GM21717 (cell line): ENCODE measurements around the gene PTGFRN.

Source experiments
- ATAC-seq: cut with Tn5 transposase; IDR thresholded peaks from one replicate; pipeline ENCODE4 v1.9.1; 2021; ENCODE audit warnings: mild to moderate bottlenecking, moderate library complexity; ENCODE audit not compliant: unreplicated experiment

The PTGFRN gene

DNA sequence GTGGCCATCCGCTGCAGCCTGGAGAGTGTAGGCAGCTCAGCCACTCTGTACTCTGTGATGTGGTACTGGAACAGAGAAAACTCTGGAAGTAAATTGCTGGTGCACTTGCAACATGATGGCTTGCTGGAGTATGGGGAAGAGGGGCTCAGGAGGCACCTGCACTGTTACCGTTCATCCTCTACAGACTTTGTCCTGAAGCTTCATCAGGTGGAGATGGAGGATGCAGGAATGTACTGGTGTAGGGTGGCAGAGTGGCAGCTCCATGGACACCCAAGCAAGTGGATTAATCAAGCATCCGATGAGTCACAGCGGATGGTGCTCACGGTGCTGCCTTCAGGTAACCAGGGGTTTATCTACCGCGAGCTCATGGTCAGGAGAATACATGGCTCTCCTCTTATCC is 115.9 kb downstream of the PTGFRN start:
- ATAC-seq, result no peak

DNA sequence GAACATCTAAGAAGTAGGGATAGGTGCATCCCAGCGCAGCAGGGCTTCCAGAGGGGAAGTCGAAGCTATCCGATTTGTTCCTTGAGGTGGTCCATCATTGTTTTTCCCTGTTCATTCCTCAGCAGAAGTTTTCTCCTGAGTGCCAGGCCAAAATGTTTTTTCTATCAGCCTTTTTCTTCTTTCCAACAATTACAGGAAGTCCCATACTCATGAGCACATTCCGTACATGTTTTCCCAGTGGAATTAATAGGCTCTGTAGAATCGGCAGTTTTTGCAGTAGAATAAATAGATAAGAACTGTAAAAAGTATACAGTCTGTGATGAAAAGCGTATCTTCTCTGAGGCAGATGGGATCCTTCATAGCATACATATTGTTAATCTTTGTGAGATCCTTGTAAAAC is 116.6 kb downstream of the PTGFRN start:
- no peak for ATAC-seq

DNA sequence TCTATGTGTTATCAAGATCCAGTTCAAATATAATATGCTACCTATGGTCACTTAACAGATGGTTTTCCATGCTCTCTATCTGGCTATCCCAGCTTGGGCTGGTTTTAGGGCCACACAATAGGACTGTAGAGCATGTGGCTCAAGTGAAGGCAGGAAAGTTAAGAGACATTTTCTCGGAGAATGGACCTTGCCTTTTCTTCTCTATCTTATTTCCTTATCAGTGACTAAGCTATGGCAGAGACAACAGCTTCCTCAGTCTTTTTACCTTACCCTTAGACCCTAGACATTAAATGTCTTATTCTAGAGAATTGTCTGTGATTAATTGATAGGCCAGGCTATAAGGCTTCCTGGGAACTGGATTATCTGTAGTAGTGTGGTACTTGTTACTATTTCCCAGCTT is 120.0 kb downstream of the PTGFRN start:
- no peak for ATAC-seq

DNA sequence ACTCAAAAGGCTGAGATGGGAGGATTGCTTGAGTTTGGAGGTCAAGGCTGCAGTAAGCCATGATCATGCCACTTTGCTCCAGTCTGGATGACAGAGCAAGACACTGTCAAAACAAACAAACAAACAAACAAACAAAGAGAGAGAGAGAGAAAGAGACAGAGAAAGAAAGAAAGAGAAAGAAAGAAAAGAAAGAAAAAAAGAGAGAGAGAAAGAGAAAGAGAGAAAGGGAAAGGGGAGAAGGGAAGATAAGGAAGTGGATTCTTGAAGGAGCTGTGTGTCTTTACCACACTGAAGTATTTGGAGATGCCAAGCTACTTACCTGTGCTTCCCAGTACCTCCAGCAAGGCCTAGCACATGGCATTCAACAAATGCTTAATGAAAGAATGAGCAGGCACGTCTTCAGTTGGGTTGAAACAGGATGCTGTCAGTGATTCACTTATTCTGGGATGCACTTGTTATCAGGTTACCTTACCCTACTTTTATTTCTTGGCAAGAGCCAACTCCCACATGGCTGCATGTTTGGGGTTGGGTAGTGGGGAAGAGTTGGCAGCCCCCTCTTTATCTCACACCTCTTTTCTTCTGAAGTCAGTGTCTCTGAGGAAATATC is 120.7 kb downstream of the PTGFRN start:
- no peak for ATAC-seq

DNA sequence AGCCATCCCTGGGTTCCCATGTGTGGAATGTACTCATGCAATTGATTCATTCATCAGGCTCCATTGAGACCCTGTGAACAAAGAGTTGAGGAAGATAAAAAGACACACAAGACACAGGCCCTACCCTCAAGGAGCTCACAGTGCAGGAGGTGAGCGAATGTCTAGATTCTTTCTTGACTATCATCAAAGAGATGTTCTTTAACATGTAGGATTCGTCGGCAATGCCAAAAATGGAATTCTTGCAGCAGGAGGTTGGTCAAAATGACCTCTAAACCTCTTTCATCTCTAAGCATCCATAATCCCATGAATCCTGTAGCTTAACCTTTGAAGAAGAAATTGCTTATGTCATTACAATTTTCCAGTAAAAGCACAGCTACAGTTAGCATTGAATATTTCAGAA is 122.5 kb downstream of the PTGFRN start:
- ATAC-seq, result no peak

DNA sequence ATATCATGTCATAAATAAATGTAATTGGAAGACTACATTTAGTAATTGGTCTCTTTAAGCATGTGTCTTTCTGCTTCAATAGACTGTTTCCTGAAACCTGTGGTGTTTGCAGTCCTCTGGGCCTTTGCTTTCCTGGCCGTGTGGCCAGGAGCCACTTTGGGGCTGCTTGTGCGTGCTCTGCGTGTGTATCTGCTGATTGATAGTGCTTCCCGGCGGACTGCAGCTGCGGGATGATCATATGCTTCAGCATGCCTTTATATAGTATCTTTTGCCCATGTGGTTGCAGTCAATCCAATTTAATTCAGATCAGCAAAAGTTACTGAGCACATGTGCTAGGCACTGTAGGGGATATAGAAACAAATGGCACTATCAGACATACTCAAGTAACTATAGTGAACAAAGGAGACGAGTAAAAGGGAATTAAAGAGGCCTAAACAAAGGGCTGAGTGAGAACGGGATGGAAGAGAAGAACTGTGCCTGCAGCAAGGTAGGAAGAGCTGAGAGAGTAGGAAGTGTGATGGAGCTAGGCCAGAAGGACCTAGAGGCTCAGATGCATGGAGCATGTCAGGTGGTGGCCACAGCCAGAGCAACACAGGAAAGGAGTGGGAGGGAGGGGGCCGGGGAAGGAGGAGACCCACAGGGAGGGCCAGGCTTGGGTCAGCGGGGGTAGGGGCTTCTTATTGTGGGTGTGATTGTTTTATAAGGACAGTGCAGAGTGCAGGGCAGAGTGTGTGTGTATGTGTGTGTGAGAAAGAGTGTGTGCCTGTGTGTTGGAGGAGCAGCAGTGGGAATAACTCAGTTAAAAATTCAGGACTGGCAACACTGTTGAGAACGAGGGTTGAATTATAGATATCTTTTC is 123.2 kb downstream of the PTGFRN start:
- ATAC-seq, result no peak

DNA sequence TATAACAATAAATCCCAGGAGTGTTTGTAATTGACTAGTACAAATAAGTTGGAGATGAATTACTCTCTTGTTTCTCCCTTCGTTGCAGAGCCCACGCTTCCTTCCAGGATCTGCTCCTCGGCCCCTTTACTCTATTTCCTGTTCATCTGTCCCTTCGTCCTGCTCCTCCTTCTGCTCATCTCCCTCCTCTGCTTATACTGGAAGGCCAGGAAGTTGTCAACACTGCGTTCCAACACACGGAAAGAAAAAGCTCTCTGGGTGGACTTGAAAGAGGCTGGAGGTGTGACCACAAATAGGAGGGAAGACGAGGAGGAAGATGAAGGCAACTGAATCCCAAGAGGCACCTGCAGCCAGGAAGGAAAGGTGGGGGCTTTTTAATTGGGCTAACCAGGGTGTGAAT is 124.1 kb downstream of the PTGFRN start:
- no peak for ATAC-seq

DNA sequence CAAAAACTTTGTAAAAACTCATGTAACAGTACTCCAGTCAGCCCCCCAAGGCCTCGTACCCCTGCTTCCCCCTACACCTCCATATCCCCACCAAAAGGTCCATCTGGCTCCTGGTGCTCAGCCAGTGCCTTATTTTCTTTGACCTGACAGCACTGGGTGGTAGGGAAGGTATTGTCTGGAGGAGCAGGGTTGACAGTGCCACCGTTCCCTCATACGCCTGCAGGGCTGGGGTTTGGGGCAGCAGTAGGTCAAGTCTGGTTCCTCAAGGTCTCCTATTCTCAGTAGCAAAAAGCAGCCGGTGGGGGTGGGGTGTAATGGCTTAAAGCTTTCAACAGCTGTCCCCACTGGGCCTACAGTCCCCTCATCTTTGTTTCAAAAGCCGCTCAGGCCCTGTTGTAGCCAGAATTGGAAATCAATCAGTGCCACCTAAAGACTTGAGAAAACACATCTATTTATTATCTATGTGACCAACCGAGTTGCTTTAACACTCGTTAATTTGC is 125.1 kb downstream of the PTGFRN start:
- no peak for ATAC-seq

DNA sequence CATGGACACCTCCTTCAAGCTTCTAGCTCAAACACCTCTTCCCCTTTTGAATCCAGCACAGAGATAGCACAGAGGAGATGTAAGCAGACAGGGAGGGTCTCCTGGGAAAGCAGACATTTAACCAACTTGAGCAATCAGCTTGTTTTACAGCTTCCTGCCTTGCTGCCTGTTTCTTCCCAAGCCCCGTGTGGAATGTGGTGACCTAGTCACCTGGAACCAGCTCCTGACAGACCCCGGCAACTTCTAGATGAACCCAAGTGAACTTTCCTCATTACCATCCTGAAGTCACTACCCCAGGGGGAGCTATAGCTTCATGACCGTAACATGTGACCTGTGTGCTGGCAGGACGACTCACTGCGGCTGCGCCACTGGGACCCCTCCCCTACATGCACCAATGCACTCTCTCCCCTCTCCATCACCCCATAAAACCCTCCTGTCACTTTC is 126.3 kb downstream of the PTGFRN start:
- ATAC-seq, result no peak

DNA sequence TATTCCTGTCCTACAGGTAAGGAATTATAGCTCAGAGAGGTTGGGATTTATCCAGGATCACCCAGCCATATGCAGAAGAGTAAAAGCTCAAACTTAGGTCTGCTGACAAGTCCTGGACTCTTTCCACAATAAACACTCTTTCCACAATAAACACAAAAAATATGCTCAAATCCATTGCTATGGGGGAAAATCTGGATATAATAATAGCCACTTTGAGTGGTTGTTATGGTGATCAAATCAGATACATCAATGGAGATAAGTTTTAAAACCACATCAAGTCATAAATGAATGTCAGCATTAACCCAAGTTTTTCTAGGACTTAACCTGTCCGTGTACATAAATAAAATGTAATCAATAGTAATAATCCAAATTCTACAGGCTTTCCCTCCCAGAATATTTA is 128.1 kb downstream of the PTGFRN start:
- no peak for ATAC-seq

DNA sequence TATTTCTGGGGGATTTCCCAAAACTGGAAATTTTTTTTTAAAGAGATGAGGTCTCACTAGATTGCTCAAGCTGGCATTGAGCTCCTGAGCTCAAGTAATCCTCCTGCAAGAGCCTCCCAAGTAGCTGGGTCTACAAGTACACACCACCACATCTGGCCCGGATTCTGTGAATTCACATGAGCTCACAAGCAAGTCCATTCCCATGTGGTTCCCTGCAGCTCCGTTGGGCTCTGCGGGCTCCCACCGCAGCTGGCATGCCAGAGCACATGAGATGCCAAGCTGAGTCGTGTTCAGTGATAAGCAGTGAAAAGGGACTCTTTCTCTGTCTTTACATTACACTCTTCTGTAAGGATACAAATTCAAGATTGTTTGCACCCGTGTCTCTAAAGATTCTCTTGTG is 128.5 kb downstream of the PTGFRN start:
- no peak for ATAC-seq
